ENCODE data around the gene SFTA2. TPM values are rescaled to one million over a fixed set of nuclear protein-coding genes. Genes with fewer than 3 reads are reported as not detected.
A peak's percentile ranks its signal among the peaks of the same experiment; 100 is the strongest.
"Not testable (repeated sequence)": the region's sequence is repeated elsewhere in the genome, so short reads cannot be mapped to it uniquely, and the experiment has no call there.

Gene SFTA2
- total RNA-seq, 1 donor from 2014 or later, result not detected

DNA sequence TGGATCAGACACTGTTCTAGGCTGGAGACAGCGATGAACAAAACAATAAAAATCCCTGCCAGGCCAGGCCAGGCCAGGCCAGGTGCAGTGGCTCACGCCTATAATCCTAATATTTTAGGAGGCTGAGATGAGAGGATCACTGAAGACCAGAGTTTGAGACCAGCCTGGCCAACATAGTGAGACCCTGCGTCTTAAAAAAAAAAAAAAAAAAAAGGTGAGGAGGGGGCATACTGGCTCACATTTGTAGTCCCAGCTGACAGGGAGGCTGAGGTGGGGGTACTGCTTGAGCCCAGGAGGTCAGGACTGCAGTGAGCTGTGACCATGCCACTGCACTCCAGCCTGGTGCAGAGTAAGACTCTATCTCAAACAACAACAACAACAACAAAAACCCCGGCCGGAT is 13.3 kb upstream of the SFTA2 start:
- FAIRE-seq (no peak), DNase-seq (ENCODE audit: low spot score in 2 of 2) (no peak)

DNA sequence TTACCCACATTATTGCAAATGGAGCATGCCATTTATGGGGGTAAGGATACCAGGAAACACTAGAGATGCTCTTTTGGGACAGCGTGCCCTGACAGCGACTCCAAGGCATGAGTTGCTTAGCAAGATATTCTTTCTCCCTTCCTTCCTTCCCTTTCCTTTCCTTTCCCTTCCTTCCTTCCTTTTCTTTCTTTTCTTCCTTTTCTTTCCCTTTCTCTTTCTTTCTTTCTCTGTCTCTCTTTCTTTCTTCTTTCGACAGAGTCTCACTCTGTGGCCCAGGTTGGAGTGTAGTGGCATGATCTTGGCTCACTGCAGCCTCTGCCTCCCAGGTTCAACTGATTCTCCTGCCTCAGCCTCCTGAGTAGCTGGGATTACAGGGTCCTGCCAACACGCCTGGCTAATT is 12.1 kb upstream of the SFTA2 start:
- DNase-seq (ENCODE audit: low spot score in 2 of 2) (no peak), FAIRE-seq (no peak)

DNA sequence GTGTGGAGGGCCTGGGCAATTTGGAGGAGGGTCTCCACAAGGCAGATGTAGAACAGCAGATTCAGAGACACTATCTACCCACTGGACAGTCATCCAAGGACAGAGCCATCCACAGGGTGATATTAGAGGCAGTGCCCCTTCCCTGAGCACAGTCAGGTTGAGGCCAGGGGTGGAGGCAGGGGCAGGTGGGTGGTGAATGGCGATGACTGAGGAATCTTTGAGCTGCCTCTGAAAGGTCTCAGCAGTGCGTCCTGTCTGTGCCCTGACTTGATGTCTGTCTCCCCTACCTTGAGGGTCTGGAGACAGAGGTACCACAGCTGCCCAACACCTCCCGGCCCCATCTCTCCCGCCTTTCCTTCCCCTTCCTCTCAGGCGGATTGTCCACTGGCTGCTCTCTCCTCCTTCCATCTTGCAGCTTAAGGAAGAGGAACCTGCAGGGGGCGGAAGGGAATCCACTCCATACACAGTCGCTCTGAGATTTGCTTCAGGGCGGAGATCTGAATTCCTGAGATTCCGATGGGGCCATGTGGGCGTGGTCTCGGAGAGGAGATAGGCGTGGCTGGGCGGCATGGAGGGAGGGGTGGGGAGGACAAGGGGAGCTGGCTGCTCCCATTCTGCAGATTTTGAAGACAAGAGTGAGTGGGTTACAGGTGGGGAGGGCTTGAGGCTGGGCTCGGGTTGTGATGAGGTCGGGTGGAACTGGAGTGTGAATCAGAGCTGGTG is 10.5 kb upstream of the SFTA2 start:
- FAIRE-seq (no peak), DNase-seq (ENCODE audit: low spot score in 2 of 2) (no peak)

DNA sequence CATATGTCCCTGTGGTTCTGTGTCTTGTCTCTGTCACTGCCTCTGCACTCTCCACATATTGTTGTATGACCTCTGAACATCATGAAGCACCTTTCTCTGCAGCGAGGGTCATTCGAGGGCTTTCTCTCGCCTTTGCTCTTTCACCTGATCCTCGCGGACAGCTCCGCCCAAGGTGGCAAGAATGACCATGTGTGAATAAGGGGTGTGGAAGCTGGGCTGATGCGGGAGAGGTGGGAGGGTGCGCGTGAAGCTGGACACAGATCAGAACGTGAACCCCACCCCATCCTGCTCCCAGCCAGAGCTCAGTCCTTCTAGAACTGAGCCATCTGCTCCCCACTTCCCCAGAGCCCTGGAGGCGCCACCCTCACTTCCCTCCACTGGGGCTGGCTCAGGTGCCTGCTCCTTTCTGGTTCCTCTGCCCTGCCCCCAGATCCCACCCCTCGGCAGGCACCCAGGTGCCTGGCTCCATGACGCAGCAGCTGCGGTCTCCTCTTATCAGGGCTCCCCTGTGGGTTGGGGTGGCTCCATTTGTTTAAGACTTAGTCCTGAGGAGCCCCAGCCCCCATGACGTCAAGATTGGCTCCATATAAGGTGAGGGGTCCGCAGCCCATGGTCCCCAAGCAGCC is 8.5 kb upstream of the SFTA2 start, which contains the start of gene MUCL3:
Gene MUCL3, plus strand, starts transcription at position 613 of the 626 bp plus-strand sequence. CDS start 27 bp downstream, outside the sequence.
- DNase-seq (ENCODE audit: low spot score in 2 of 2) (no peak), FAIRE-seq (no peak)

DNA sequence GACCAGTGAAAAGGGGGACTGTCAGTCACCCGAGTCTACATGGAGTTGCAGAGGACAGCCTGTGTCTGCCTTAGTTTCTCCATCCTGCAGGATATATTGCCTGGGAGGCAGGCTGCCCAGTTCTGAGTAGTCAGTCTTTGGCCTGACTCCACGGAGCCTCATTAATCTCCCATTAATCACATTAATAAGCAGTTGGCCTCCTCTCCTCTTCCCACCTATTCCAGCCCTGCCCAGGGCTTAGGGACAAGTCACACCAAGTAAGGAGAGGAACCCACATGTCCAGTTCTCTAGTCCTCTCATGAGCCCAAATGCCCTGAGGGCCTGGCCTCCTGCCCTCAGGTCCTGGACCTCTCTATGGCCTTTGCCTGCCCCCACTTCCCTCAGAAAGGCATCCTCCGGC is 7.5 kb upstream of the SFTA2 start:
- FAIRE-seq (no peak), DNase-seq (ENCODE audit: low spot score in 2 of 2) (no peak)

DNA sequence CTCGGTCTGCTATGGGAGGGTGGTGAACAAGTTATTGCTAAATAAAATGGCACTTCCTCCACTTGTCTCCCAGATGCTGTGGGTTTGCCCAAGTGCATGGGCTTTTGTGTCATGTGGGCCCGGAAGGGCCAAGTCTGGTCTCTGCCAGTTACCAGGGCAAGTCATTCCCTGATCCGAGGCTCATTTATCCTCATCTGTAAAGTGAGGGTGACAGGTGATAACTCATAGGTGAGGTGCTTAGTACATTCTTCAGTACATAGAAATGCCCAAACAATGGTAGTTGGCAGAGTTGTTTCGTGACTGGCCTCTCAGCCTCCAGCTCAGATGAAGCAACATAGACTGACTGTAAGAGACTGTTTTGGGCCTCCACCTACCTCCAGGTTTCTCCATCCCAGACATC is 6.8 kb upstream of the SFTA2 start:
- no peak for DNase-seq (ENCODE audit: low spot score in 2 of 2)
- FAIRE-seq, result no peak

DNA sequence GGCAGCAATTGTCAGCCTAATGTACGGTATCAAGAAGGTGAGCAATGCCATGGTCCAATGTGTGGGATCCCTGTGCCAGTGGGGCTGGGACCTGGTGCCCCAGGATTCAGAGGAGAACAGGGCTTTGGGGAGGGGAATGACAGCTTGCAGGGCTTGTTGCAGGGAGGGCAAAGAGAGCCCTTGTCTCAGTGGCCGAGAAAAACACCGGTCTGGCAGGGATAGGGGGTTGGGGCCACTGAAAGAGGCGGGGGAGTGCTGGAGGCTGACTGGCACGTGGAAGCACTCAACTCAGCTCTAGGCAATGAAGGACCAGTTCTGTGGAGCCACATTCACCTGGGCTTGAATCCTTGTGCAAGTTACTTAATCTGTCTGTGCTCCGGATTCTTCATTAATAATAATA is 5.3 kb upstream of the SFTA2 start:
- DNase-seq (ENCODE audit: low spot score in 2 of 2), result no peak
- FAIRE-seq, result no peak

DNA sequence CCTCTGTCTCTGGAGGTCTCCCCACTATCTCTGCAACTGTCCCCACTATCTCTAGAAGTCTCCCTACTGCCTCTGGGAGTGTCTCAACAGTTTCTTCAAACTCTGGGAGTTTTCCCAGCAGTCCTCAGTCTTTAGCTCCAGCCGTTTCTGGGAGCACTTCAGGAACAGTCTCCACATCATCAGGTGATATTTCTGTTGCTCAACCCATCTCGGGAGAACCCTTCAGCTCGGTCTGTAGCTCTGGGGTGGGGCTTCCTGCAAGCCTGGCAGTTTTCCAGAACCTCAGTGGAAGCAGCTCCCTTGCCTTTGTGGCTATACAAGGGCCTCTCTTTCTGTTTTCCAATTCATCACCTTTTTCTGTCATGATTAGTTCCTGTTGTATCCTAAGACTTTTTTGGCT is 3.0 kb upstream of the SFTA2 start:
- DNase-seq (ENCODE audit: low spot score in 2 of 2), result no peak
- no peak for FAIRE-seq

DNA sequence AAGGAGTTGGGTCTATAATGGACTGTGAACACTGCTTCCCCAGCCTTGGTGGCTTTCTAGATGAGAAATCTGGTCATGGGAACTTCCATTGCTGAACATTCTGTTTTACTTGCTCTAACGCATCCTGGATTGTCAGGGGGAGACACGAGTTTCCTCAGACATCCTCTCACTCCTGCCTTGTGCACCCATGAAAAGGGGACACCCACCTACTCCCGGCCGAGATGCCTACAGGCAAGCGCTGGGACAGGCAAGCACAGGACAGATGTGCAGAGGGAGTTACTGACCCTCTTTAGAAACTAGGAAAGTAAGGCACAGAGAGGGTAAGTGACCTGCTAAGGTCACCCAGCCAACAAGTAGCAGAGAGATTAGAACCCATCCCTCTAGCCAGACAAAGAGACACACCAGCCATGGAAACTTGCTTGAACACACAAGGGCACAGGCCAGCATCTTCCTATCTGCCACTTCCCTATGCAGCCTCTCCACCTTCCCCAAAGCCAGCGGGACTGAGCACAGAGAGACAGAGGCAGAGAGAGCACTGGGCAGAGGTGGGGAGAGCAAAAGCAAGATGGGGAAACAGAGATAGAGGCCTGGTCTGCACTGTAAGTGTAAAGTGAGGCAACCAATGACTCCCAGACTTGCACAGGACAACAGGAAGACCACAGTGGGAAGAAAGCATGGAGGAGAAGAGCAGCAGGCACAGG is 845 bp upstream of the SFTA2 start:
- no peak for FAIRE-seq
- no peak for DNase-seq (ENCODE audit: low spot score in 2 of 2)

DNA sequence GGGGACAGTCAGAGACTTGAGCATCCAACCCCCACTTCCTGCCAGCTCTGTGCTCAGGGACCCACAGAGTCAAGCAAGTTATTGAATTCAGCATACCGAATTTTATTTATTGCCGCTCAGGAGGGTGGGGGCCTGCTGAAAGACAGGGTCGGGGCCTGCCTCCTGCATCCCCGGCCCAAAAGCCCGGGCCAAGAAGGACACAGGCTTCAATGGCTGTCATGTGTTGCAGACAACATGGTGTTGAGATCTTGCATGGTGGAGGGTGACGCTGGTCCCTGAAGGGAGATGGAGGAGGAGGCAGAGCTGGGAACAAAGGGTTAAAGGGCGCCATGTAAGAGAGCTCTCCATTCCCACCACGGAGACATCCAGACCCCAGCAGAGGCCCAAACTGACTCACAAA is 698 bp downstream of the SFTA2 start:
- FAIRE-seq, result no peak
- no peak for DNase-seq (ENCODE audit: low spot score in 2 of 2)

DNA sequence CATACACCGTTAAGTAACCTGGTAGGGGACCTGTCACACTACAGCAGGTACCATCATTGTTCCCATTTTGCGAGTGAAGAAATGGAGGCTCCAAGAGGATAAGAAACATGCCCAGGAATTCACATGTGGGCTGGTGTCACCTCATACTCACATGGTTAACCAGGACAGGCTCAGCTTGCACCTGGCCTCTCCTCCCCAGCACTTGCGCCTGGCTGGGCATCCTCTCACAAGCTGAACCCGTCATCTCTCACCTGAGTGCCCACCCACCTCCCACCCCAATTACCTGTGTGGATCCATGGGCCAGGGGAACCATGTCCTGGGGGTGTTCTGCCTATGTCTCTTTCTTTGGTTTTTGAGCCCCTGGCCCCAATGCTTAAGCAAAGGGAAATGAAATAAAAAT is 1.5 kb downstream of the SFTA2 start:
- DNase-seq (ENCODE audit: low spot score in 2 of 2) (no peak), FAIRE-seq (no peak)

DNA sequence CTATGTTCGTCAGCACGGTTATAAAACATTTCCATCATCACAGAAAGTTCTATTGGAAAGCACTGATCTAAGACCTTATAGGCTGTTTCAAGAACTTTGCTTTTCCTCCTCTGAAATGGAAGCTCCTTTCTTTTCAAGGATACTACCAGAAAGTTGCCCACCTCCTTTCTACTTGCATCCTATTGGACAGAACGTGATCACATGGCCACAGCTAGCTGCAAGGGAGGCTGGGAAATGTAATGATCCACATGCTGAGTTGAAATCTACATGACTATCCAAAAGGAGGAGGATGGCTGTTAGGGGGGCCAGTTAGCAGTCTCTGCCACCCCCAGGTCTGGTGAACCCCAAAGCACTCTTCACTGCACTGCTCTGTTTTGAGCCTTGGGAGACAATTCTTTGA is 3.3 kb downstream of the SFTA2 start:
- no peak for DNase-seq (ENCODE audit: low spot score in 2 of 2)
- no peak for FAIRE-seq

DNA sequence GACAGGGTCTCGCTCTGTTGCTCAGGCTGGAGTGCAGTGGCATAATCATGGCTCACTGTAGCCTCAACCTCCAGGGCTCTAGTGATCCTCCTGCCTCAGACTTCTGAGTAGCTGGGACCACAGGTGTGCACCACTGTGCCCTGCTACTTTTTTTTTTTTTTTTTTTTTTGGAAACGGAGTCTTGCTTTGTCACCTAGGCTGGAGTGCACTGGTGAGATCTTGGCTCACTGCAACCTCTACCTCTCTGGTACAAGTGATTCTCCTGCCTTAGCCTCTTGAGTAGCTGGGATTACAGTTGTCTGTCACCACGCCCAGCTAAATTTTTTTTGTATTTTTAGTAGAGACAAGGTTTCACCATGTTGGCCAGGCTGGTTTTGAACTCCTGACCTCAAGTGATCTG is 4.9 kb downstream of the SFTA2 start:
- not testable (repeated sequence) for DNase-seq (ENCODE audit: low spot score in 2 of 2); FAIRE-seq

DNA sequence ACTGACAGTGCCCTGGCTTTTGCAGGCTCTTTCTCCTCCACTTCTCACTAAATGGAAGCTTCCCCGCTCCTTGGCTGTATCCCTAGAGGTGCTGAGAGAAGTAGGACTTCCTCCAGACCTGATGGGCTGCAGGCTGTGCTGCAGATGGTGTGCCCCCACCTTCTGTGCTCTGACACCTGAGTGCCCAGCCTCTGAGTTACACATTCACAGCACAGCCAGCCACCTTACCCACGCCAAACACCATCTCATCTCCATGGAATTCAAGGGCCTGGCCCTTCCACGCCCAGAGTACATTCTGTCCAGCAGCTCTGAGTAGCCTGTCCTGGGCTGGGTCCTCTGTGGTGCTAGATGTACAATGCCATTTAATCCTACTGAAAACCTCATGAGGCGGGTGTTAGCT is 5.3 kb downstream of the SFTA2 start:
- FAIRE-seq (no peak), DNase-seq (ENCODE audit: low spot score in 2 of 2) (no peak)

DNA sequence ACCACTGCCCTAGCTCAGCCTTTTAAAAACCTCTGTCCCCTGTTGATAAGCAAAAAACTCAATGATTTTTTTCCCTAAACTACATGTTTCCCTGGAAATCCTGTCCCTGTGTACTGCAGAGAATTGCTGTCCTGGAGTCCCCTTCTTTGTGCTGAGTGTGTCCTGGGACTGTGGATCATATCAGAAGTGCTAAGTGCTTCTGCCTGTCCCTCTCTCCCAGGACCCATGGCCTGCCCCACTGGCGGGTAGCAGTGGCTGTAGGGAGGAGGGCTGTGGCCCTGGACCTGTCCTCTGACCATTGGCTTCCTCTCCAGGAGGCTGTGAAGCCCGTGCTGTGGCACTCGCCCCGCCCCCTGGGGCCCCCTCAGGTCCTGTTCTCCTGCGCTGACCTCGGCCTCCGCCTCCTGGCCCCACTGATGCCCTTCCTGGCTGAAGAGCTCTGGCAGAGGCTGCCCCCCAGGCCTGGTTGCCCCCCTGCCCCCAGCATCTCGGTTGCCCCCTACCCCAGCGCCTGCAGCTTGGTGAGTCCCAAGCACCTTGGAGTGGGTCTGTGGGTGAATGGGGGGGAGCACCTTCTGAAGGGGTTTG is 7.8 kb downstream of the SFTA2 start:
- DNase-seq (ENCODE audit: low spot score in 2 of 2); FAIRE-seq: not testable (repeated sequence)

DNA sequence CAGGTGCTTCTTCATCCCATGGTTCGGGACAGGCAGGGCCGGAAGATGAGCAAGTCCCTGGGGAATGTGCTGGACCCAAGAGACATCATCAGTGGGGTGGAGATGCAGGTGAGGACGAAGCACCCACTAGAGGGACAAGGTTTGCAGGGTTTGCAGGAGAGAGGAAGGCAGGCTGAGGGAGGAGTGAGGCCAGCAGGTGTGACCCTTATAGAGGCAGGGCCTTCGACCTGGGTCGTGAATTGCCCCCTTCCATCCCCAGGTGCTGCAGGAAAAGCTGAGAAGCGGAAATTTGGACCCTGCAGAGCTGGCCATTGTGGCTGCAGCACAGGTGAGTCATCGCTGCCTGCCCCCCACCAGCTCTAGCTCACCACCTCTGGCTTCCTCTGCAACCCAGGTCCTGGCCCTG is 9.5 kb downstream of the SFTA2 start:
- FAIRE-seq (no peak), DNase-seq (ENCODE audit: low spot score in 2 of 2) (no peak)

DNA sequence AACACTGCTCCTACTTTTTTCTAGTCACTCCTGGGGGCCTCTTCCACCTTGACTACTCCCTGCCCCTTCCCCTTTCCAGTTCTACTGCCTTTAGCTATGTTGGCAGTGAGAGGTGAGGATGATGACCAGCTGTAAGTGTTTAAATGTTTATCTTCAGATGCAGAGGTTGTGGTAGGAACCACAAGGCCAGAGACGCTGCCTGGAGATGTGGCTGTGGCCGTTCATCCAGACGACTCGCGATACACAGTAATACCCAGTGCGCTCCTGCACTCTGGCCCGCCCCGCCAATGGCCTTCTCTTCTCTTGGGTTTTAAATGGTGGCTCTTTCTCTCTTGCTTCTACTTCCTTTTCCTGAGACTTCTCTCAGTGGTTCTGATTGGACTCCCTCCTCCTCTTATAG is 13.3 kb downstream of the SFTA2 start:
- DNase-seq (ENCODE audit: low spot score in 2 of 2) (no peak), FAIRE-seq (no peak)

DNA sequence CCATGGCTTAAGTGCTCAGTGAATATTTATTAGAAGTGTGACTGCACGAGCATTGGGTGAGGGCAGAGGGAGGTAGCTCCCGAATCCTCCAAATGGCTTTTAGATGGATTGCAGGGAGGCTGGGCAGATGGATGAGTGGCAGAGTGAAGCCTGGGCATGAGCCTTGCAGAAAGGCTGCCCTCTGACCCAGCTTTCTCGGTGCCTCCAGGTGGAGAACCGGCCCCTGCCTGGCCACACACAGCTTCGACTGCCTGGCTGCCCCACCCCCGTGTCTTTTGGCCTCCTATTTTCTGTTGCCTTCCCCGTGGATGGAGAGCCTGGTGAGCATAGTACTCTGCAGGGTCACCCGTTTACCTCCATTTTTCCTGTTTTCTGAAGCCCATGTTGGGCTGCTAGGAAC is 14.5 kb downstream of the SFTA2 start:
- DNase-seq (ENCODE audit: low spot score in 2 of 2) (no peak), FAIRE-seq (no peak)

DNA sequence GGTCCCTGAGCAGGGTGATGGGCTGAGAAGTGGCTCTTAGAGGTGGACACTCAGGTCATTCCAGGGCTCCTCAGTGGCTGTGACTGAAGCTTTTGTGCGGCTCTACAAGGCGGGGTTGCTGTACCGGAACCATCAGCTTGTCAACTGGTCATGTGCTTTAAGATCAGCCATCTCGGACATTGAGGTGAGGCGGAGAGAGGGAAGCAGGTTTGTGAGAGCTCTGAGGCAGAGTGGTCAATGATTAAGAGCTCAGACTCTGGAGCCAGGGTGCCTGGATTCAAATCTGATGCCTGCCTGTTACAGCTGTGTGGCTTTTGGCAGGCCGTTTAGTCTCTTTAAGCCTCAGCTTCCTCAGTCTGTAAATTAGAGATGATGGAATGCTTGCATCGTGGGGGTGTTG is 14.9 kb downstream of the SFTA2 start:
- no peak for DNase-seq (ENCODE audit: low spot score in 2 of 2)
- FAIRE-seq, result no peak

DNA sequence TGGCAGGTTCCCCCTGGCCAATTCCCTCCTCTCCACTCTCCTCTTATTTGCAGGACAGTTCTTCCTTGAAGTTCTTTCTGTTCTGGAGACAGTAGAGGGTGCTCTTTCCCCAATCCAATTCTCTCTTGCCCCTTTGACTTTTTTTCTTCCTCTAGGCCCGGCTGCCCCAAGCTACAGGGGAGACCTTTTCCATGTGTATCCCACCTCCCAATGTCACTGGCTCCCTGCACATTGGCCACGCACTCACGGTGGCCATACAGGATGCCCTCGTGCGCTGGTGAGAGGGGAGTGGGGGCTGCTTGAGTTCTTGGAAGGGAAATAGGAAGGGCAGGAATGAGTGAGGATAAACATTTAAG is 16.4 kb downstream of the SFTA2 start:
- DNase-seq (ENCODE audit: low spot score in 2 of 2) (peak; percentile 80 to 81), FAIRE-seq (no peak)

DNA sequence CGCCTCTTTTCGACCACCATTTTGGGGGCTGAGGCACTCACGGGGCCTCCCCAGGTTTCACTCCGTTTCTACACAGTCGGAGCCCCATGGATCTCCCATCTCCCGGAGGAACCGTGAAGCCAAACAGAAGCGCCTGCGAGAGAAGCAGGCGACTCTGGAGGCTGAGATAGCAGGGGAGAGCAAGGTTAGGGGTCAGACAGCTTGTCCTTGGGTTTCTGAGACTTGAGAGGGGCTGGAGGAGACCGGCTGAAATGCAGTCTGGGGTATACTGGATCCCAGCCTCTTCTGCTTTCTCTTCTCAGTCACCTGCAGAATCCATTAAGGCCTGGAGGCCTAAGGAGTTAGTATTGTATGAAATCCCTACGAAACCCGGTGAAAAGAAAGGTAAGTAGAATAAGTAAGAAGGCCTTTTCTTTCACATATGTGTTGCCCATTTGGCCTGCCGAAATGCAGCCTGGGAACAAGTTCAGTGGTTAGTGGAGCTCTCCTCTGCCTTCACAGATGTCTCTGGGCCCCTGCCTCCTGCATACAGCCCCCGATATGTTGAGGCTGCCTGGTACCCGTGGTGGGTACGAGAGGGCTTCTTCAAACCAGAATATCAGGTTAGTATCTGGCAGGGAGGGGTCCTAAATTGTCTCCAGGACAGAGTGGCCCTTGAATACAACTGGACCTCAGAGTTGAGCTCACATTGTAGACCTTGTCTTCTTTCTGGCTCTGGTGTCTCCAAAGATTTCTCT is 16.9 kb downstream of the SFTA2 start:
- DNase-seq (ENCODE audit: low spot score in 2 of 2) (no peak), FAIRE-seq (no peak)

Measured in frontal cortex (tissue), 4 donors.